ENCODE measurements around the gene GRIK2. TPM values are rescaled to one million over a fixed set of nuclear protein-coding genes. Genes with fewer than 3 reads are reported as not detected.

The GRIK2 gene
- total RNA-seq, 3 donors from 2014 or later (not counting 1 experiment from before 2014, with no cell fraction given) = not detected

DNA sequence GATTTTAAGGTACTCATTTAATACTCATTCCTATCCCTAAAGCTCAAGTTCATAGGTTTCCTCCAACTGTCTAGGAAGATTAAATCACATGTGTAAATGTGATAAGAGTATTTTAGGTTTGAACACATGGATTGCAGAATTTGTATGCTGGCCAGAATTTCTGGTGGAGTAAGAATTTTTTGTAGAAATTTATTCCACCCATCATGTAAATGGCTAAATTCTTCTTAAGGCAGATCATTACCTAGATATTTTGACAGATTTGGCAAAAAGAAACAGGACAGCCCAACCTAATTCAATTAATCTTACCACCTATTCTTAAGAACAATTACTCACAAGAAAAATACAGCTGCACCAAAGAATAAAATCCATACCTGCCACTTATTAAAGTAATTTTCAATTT, 261.6 kb downstream of the GRIK2 start:
- Histone ChIP-seq H3K27me3 (ENCODE audit: control insufficient read depth, insufficient read depth, low read length) (no peaks in the 10 kb centered on the region), H3K27ac (ENCODE audit: low read length) (no peak overlapping the region), H3K4me1 (ENCODE audit: control insufficient read depth, insufficient read depth, low read length) (no peaks in the 10 kb centered on the region), H3K36me3 (ENCODE audit: control insufficient read depth, insufficient read depth, low read length) (no peaks in the 10 kb centered on the region), H3K9me3 (ENCODE audit: control insufficient read depth, insufficient read depth, low read length) (no peaks in the 10 kb centered on the region), H3K4me3 (ENCODE audit: low read length) (no peak overlapping the region)
- peaks cover 18% of the 10 kb centered on the region for H3K36me3 Mint-ChIP-seq
- TF ChIP-seq, protein P1, sequence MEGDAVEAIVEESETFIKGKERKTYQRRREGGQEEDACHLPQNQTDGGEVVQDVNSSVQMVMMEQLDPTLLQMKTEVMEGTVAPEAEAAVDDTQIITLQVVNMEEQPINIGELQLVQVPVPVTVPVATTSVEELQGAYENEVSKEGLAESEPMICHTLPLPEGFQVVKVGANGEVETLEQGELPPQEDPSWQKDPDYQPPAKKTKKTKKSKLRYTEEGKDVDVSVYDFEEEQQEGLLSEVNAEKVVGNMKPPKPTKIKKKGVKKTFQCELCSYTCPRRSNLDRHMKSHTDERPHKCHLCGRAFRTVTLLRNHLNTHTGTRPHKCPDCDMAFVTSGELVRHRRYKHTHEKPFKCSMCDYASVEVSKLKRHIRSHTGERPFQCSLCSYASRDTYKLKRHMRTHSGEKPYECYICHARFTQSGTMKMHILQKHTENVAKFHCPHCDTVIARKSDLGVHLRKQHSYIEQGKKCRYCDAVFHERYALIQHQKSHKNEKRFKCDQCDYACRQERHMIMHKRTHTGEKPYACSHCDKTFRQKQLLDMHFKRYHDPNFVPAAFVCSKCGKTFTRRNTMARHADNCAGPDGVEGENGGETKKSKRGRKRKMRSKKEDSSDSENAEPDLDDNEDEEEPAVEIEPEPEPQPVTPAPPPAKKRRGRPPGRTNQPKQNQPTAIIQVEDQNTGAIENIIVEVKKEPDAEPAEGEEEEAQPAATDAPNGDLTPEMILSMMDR (IDR thresholded peaks at IDR 0.05) = no peak
- DNase-seq (no peak), ATAC-seq (no peak)
- H3K27me3 Mint-ChIP-seq (ENCODE audit: low read depth in 2 of 2) = no peaks in the 10 kb centered on the region
- no peaks in the 10 kb centered on the region for H3K4me1 Mint-ChIP-seq
- intact Hi-C loops (cut with micrococcal nuclease) = no loop called here
- H3K9me3 Mint-ChIP-seq = peaks cover 34% of the 10 kb centered on the region in 2 donors
- H3K4me3 Mint-ChIP-seq = no peak overlapping the region
- H3K27ac Mint-ChIP-seq = no peak overlapping the region

DNA sequence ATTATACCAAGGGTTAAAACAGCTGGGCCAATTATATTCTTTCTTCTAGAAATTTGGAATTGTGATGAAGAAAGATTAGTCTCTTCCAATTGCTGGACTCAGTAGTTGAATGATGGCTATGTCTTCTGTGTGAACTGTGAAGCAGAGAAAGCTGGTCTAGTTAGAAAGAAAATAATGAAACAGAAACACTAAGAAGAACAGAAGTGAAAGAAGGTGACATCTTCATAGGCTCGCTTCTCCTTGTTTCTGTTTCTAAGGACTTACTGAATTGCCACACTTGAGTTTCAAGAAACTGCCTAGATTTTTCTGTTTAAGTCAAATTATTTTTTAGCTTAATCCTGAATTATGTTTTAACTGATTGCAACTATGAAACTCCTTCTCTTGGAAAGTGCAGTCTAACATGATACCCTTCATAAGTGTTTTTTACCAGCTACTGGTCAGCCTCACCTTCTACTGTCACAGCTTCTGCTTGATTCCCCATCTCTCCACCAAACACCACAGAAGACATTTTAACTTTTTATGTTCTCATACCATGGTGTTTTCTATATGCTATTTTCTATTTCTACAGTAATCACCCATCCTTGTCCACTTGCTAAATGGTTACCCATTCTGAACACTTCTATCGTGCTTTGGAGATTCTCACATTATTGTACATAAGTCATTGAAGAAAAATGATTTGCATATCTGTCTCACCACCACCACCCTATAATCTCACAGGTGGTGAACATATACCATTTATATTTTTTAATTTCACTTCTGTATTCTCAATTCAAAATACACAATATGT, 268.8 kb downstream of the GRIK2 start:
- H3K36me3 Mint-ChIP-seq = peaks cover 9% of the 10 kb centered on the region
- Histone ChIP-seq H3K27ac (ENCODE audit: low read length) (no peak overlapping the region), H3K9me3 (ENCODE audit: control insufficient read depth, insufficient read depth, low read length) (peaks cover 4% of the 10 kb centered on the region), H3K27me3 (ENCODE audit: control insufficient read depth, insufficient read depth, low read length) (no peaks in the 10 kb centered on the region), H3K4me3 (ENCODE audit: low read length) (no peak overlapping the region), H3K4me1 (ENCODE audit: control insufficient read depth, insufficient read depth, low read length) (no peaks in the 10 kb centered on the region), H3K36me3 (ENCODE audit: control insufficient read depth, insufficient read depth, low read length) (no peaks in the 10 kb centered on the region)
- ATAC-seq = no peak
- H3K4me1 Mint-ChIP-seq = no peaks in the 10 kb centered on the region
- H3K27ac Mint-ChIP-seq = no peak overlapping the region
- intact Hi-C loops (cut with micrococcal nuclease) = no loop called here
- peaks cover 22 to 26% of the 10 kb centered on the region in 2 donors for H3K9me3 Mint-ChIP-seq
- H3K4me3 Mint-ChIP-seq = no peak overlapping the region
- 94% methylated on average over 2 of the region's 2 CpGs for WGBS (ENCODE audit: insufficient coverage)
- TF ChIP-seq, protein P1 (IDR thresholded peaks at IDR 0.05) = no peak
- no peaks in the 10 kb centered on the region for H3K27me3 Mint-ChIP-seq (ENCODE audit: low read depth in 2 of 2)
- no peak for DNase-seq

DNA sequence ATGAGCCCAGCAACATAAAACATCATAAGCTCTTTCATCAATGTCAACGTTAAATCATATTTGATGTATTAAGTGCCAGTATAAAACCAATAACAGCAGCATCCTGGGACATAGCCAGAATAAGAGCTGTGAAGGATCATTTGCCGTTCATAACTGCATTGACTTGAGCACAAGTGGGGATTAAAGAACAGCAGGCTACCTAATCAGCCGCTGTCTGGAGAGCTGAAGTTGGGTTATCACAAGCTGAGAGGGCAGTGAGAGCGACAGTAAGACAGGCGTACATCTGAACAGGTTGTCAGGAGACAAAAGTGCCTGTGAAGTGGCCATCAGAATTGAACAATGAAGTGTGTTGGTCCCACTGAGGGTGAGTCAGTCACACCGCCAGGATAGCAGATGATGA, 269.6 kb downstream of the GRIK2 start:
- H3K36me3 Mint-ChIP-seq = peaks cover 9% of the 10 kb centered on the region
- DNase-seq = no peak
- intact Hi-C loops (cut with micrococcal nuclease) = no loop called here
- H3K27me3 ChIP-seq (ENCODE audit: control insufficient read depth, insufficient read depth, low read length) = no peaks in the 10 kb centered on the region
- no peaks in the 10 kb centered on the region for H3K27me3 Mint-ChIP-seq (ENCODE audit: low read depth in 2 of 2)
- no peak overlapping the region for H3K27ac ChIP-seq (ENCODE audit: low read length)
- no peaks in the 10 kb centered on the region for H3K4me1 Mint-ChIP-seq
- no peaks in the 10 kb centered on the region for H3K36me3 ChIP-seq (ENCODE audit: control insufficient read depth, insufficient read depth, low read length)
- no peak overlapping the region for H3K4me3 ChIP-seq (ENCODE audit: low read length)
- 71% methylated on average over 5 of the region's 6 CpGs for WGBS (ENCODE audit: insufficient coverage)
- H3K27ac Mint-ChIP-seq = no peak overlapping the region
- H3K4me1 ChIP-seq (ENCODE audit: control insufficient read depth, insufficient read depth, low read length) = no peaks in the 10 kb centered on the region
- TF ChIP-seq, protein P1 (IDR thresholded peaks at IDR 0.05) = no peak
- peaks cover 4% of the 10 kb centered on the region for H3K9me3 ChIP-seq (ENCODE audit: control insufficient read depth, insufficient read depth, low read length)
- H3K4me3 Mint-ChIP-seq = no peak overlapping the region
- H3K9me3 Mint-ChIP-seq = peaks cover 22 to 29% of the 10 kb centered on the region in 2 donors
- no peak for ATAC-seq

DNA sequence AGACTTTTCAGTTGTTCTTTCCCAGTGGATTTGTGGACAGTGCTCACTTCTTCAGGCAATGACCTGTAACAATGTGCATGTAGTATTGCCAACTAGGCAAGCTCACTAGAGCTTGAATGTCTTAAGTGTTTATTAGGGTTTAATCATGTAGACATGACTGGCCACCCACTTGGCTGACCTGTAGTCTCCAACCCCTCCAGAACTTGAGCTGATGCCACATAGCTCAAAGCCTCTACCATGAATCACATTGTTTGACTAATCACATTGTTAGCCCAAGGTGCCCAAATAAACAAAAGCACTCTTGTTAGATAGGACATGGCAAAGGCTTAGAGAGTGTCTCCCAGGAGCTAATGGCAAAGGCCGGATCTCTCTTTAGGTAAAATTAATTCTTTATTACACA, 272.7 kb downstream of the GRIK2 start:
- Histone ChIP-seq H3K27ac (ENCODE audit: low read length) (no peak overlapping the region), H3K27me3 (ENCODE audit: control insufficient read depth, insufficient read depth, low read length) (no peaks in the 10 kb centered on the region), H3K4me1 (ENCODE audit: control insufficient read depth, insufficient read depth, low read length) (no peaks in the 10 kb centered on the region), H3K4me3 (ENCODE audit: low read length) (no peak overlapping the region), H3K9me3 (ENCODE audit: control insufficient read depth, insufficient read depth, low read length) (peaks cover 2% of the 10 kb centered on the region), H3K36me3 (ENCODE audit: control insufficient read depth, insufficient read depth, low read length) (no peaks in the 10 kb centered on the region)
- Mint-ChIP-seq H3K9me3 (peaks cover 11 to 23% of the 10 kb centered on the region in 2 donors), H3K4me3 (no peak overlapping the region), H3K27me3 (ENCODE audit: low read depth in 2 of 2) (no peaks in the 10 kb centered on the region), H3K4me1 (no peaks in the 10 kb centered on the region), H3K27ac (no peak overlapping the region), H3K36me3 (peaks cover 9% of the 10 kb centered on the region)
- DNase-seq = no peak
- TF ChIP-seq, protein P1 (IDR thresholded peaks at IDR 0.05) = no peak
- no peak for ATAC-seq
- intact Hi-C loops (cut with micrococcal nuclease) = no loop called here
- no CpG with 5 or more reads among the region's 1 CpG for WGBS (ENCODE audit: insufficient coverage)

All from natural killer cell (primary cell).